Endodermal cell (in vitro differentiated cells): ENCODE data around the gene SIGLEC10. TPM values are rescaled to one million over a fixed set of nuclear protein-coding genes. Genes with fewer than 3 reads are reported as not detected.
"Not testable (repeated sequence)": the region's sequence is repeated elsewhere in the genome, so short reads cannot be mapped to it uniquely, and the experiment has no call there.

Experiments used
- DNase-seq: peaks from one replicate; pipeline ENCODE4 v3.0.0-alpha.2; 2017
- H3K27ac ChIP-seq: 2 replicates; pipeline ENCODE4 v1.5.1; 2013; ENCODE audit warnings: mild to moderate bottlenecking, low read depth, low read length, moderate library complexity
- H3K27me3 ChIP-seq: 2 replicates; pipeline ENCODE4 v1.6.1; 2013; ENCODE audit warnings: mild to moderate bottlenecking, low read length, moderate library complexity; ENCODE audit not compliant: insufficient read depth, control insufficient read depth, poor library complexity, severe bottlenecking
- H3K36me3 ChIP-seq: 2 replicates; pipeline ENCODE4 v1.7.0; 2013; ENCODE audit warnings: mild to moderate bottlenecking, low read length, moderate library complexity; ENCODE audit not compliant: control insufficient read depth, insufficient read depth
- H3K4me1 ChIP-seq: one replicate; pipeline ENCODE4 v1.7.0; 2013; ENCODE audit warnings: low read length; ENCODE audit not compliant: control insufficient read depth, insufficient read depth
- H3K4me3 ChIP-seq: 2 replicates; pipeline ENCODE4 v1.5.1; 2013; ENCODE audit warnings: mild to moderate bottlenecking, low read length, moderate library complexity
- H3K9ac ChIP-seq: 2 replicates; pipeline ENCODE4 v1.6.1; 2013; ENCODE audit warnings: mild to moderate bottlenecking, low read length, moderate library complexity; ENCODE audit not compliant: poor library complexity, severe bottlenecking; ENCODE audit errors: extremely low read depth
- H3K9me3 ChIP-seq: 2 replicates; pipeline ENCODE4 v1.6.1; 2013; ENCODE audit warnings: mild to moderate bottlenecking, low read length, moderate library complexity; ENCODE audit not compliant: control insufficient read depth
- H3K27ac Mint-ChIP-seq: 2 replicates; pipeline ENCODE4 v1.8.0; 2020; ENCODE audit warnings: mixed read lengths
- H3K27me3 Mint-ChIP-seq: 2 replicates; pipeline ENCODE4 v1.8.0; 2021; ENCODE audit warnings: mild to moderate bottlenecking, mixed read lengths; ENCODE audit not compliant: insufficient read depth
- H3K36me3 Mint-ChIP-seq: 2 replicates; pipeline ENCODE4 v1.8.0; 2020; ENCODE audit warnings: low read depth, mixed read lengths
- H3K4me1 Mint-ChIP-seq: 2 replicates; pipeline ENCODE4 v1.8.0; 2020; ENCODE audit warnings: mixed read lengths
- H3K4me3 Mint-ChIP-seq: 2 replicates; pipeline ENCODE4 v1.8.0; 2020; ENCODE audit warnings: mild to moderate bottlenecking, moderate library complexity, mixed read lengths
- H3K9me3 Mint-ChIP-seq: 2 replicates; pipeline ENCODE4 v1.8.0; 2020; ENCODE audit warnings: mild to moderate bottlenecking, mixed read lengths
- CTCF ChIP-seq: fragments of 200-600 bp; sonication (generic); conservative IDR thresholded peaks from 2 replicates; pipeline ENCODE4 v1.5.0; 2021; ENCODE audit warnings: antibody characterized with exemption, mild to moderate bottlenecking
- WGBS, 2 experiments: methylation state at CpG; one replicate each; pipeline versions ENCODE4 v1.1.5 to v1.1.7; 2013; ENCODE audit warnings: missing lambda C conversion rate in 2 of 2, mixed read lengths in 1 of 2; ENCODE audit not compliant: insufficient coverage in 1 of 2, insufficient read length in 1 of 2; 5-methylcytosine and 5-hydroxymethylcytosine counted together
- total RNA-seq, 2 donors: library from RNA; stranded (reverse); fragmentation: NEBNext Ultra II Directional in 1 of 2; extraction: Animal tissue kit (Norgen Biotek cat#: 25700) in 1 of 2; gene quantifications; 2 replicates in 1 of 2; 3 replicates in 1 of 2; pipeline ENCODE4 v1.2.1, GENCODE V29; 2021

Gene SIGLEC10
- total RNA-seq, 2 donors from 2014 or later, result not detected

GRCh38 chr19:51448411-51449016 lies 31.1 kb upstream of the SIGLEC10 start:
- no peak overlapping the region for H3K27ac Mint-ChIP-seq

GRCh38 chr19:51448011-51448410 lies 30.6 kb upstream of the SIGLEC10 start:
- peaks cover 47% of the 10 kb centered on the region for H3K27me3 Mint-ChIP-seq
- H3K27ac Mint-ChIP-seq, result no peak overlapping the region
- Histone ChIP-seq H3K4me3 (no peak overlapping the region), H3K4me1 (no peaks in the 10 kb centered on the region), H3K36me3 (no peaks in the 10 kb centered on the region), H3K27me3 (no peaks in the 10 kb centered on the region), H3K9ac (no peak overlapping the region), H3K27ac (no peak overlapping the region), H3K9me3 (peaks cover 5% of the 10 kb centered on the region)
- H3K4me3 Mint-ChIP-seq, result no peak overlapping the region
- DNase-seq, result no peak
- peaks cover 8% of the 10 kb centered on the region for H3K9me3 Mint-ChIP-seq
- no peak for TF ChIP-seq CTCF
- 83 to 100% methylated on average over 1 to 7 of the region's 7 CpGs for WGBS, 2 experiments
- no peaks in the 10 kb centered on the region for H3K4me1 Mint-ChIP-seq
- no peaks in the 10 kb centered on the region for H3K36me3 Mint-ChIP-seq

More at GRCh38 chr19:51448411-51449016, 31.1 kb upstream of the SIGLEC10 start:
- 79 to 83% methylated on average over 10 to 13 of the region's 13 CpGs for WGBS, 2 experiments
- Mint-ChIP-seq H3K4me3 (no peak overlapping the region), H3K27me3 (peaks cover 43% of the 10 kb centered on the region), H3K4me1 (no peaks in the 10 kb centered on the region), H3K9me3 (peaks cover 8% of the 10 kb centered on the region), H3K36me3 (no peaks in the 10 kb centered on the region)
- H3K36me3 ChIP-seq, result no peaks in the 10 kb centered on the region
- no peak overlapping the region for H3K4me3 ChIP-seq
- no peak for DNase-seq
- H3K27me3 ChIP-seq, result no peaks in the 10 kb centered on the region
- H3K4me1 ChIP-seq, result no peaks in the 10 kb centered on the region
- TF ChIP-seq CTCF, result no peak
- peaks cover 5% of the 10 kb centered on the region for H3K9me3 ChIP-seq
- no peak overlapping the region for H3K9ac ChIP-seq
- no peak overlapping the region for H3K27ac ChIP-seq

DNA sequence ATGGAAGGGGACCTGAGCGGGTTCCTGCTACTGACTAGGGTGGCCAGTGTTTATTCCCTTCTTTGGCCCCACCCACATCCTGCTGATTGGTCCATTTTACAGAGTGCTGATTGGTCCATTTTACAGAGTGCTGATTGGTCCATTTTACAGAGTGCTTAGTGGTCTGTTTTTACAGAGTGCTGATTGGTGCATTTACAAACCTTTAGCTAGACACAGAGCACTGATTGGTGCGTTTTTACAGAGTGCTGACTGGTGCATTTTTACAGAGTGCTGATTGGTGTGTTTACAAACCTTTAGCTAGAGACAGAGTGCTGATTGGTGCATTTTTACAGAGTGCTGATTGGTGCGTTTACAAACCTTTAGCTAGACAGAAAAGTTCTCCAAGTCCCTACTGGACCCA lies 30.1 kb upstream of the SIGLEC10 start:
- peaks cover 48% of the 10 kb centered on the region for H3K27me3 Mint-ChIP-seq
- WGBS, 2 experiments, result 84 to 85% methylated on average over 3 of the region's 3 CpGs
- not testable (repeated sequence) for H3K9me3 Mint-ChIP-seq, DNase-seq, H3K9me3 ChIP-seq, H3K4me3 Mint-ChIP-seq, H3K4me3 ChIP-seq, H3K9ac ChIP-seq, H3K27ac Mint-ChIP-seq, H3K27me3 ChIP-seq, H3K27ac ChIP-seq, H3K36me3 ChIP-seq, H3K4me1 Mint-ChIP-seq, H3K4me1 ChIP-seq, H3K36me3 Mint-ChIP-seq
